Astrocyte (in vitro differentiated cells and primary cell): Measurements from ENCODE around the gene IFT172. TPM values are rescaled to one million over a fixed set of nuclear protein-coding genes. Genes with fewer than 3 reads are reported as not detected.

ENCODE experiments used
- DNase-seq: peaks from one replicate; pipeline ENCODE4 v3.0.0-alpha.2; 2010; ENCODE audit warnings: low read depth
- FAIRE-seq: peaks from 2 replicates; lab custom pipeline; 2011; peaks lifted over from hg19 to GRCh38; lab: Jason Lieb, UNC
- H2AFZ ChIP-seq: 2 replicates; pipeline ENCODE4 v1.6.0; 2012; ENCODE audit warnings: low read depth, low read length, inconsistent platforms
- H3K27ac ChIP-seq: 2 replicates; pipeline ENCODE4 v1.5.1; 2011; ENCODE audit warnings: low read depth, low read length, inconsistent platforms
- H3K27me3 ChIP-seq: 2 replicates; pipeline ENCODE4 v1.6.0; 2011; ENCODE audit warnings: low read length, inconsistent platforms; ENCODE audit not compliant: insufficient read depth
- H3K36me3 ChIP-seq: 2 replicates; pipeline ENCODE4 v1.5.1; 2011; ENCODE audit warnings: low read length, inconsistent platforms; ENCODE audit not compliant: insufficient read depth
- H3K4me1 ChIP-seq: 2 replicates; pipeline ENCODE4 v1.5.1; 2011; ENCODE audit warnings: low read length, inconsistent platforms; ENCODE audit not compliant: insufficient read depth
- H3K4me2 ChIP-seq: 2 replicates; pipeline ENCODE4 v1.6.0; 2012; ENCODE audit warnings: low read length, inconsistent platforms
- H3K4me3 ChIP-seq: 2 replicates; pipeline ENCODE4 v1.5.1; 2011; ENCODE audit warnings: low read depth, mild to moderate bottlenecking, low read length, inconsistent platforms; ENCODE audit not compliant: insufficient read depth
- H3K79me2 ChIP-seq: 2 replicates; pipeline ENCODE4 v1.6.0; 2012; ENCODE audit warnings: mild to moderate bottlenecking, low read length, inconsistent platforms; ENCODE audit not compliant: insufficient read depth
- H3K9ac ChIP-seq: 2 replicates; pipeline ENCODE4 v1.6.0; 2012; ENCODE audit warnings: mild to moderate bottlenecking, low read length, inconsistent platforms
- H3K9me3 ChIP-seq: 2 replicates; pipeline ENCODE4 v1.5.1; 2012; ENCODE audit warnings: low read depth, mild to moderate bottlenecking, low read length, inconsistent platforms; ENCODE audit not compliant: insufficient read depth
- H4K20me1 ChIP-seq: 2 replicates; pipeline ENCODE4 v1.6.0; 2012; ENCODE audit warnings: low read length, inconsistent platforms; ENCODE audit not compliant: insufficient read depth
- H3K27ac Mint-ChIP-seq: one replicate; pipeline ENCODE4 v1.8.0; 2021; ENCODE audit warnings: mild to moderate bottlenecking, mixed read lengths; ENCODE audit not compliant: unreplicated experiment
- H3K27me3 Mint-ChIP-seq: one replicate; pipeline ENCODE4 v1.8.0; 2021; ENCODE audit warnings: low read depth, mixed read lengths; ENCODE audit not compliant: unreplicated experiment
- H3K36me3 Mint-ChIP-seq: one replicate; pipeline ENCODE4 v1.8.0; 2021; ENCODE audit warnings: low read depth, mixed read lengths; ENCODE audit not compliant: unreplicated experiment
- H3K4me1 Mint-ChIP-seq: one replicate; pipeline ENCODE4 v1.8.0; 2021; ENCODE audit warnings: low read depth, mixed read lengths; ENCODE audit not compliant: unreplicated experiment
- H3K4me3 Mint-ChIP-seq: one replicate; pipeline ENCODE4 v1.8.0; 2021; ENCODE audit warnings: mild to moderate bottlenecking, moderate library complexity, mixed read lengths; ENCODE audit not compliant: unreplicated experiment
- H3K9me3 Mint-ChIP-seq: one replicate; pipeline ENCODE4 v1.8.0; 2021; ENCODE audit warnings: mild to moderate bottlenecking, mixed read lengths; ENCODE audit not compliant: unreplicated experiment
- EZH2 ChIP-seq: IDR thresholded peaks from 2 replicates; pipeline ENCODE4 v1.6.1; 2012; ENCODE audit warnings: mild to moderate bottlenecking, low read length, inconsistent platforms; ENCODE audit not compliant: insufficient read depth
- total RNA-seq: library from RNA; stranded (reverse); gene quantifications from 2 replicates; pipeline ENCODE4 v1.2.1, GENCODE V29; 2021
- TF ChIP-seq, protein P1 (sequence below): IDR thresholded peaks from 2 replicates; pipeline ENCODE4 v1.5.1; 2011; ENCODE audit warnings: low read depth, mild to moderate bottlenecking, inconsistent platforms, low read length, moderate library complexity; ENCODE audit not compliant: insufficient read depth

The IFT172 gene
- total RNA-seq, 1 donor from 2014 or later, result 15.4 TPM

- TF ChIP-seq, protein P1, sequence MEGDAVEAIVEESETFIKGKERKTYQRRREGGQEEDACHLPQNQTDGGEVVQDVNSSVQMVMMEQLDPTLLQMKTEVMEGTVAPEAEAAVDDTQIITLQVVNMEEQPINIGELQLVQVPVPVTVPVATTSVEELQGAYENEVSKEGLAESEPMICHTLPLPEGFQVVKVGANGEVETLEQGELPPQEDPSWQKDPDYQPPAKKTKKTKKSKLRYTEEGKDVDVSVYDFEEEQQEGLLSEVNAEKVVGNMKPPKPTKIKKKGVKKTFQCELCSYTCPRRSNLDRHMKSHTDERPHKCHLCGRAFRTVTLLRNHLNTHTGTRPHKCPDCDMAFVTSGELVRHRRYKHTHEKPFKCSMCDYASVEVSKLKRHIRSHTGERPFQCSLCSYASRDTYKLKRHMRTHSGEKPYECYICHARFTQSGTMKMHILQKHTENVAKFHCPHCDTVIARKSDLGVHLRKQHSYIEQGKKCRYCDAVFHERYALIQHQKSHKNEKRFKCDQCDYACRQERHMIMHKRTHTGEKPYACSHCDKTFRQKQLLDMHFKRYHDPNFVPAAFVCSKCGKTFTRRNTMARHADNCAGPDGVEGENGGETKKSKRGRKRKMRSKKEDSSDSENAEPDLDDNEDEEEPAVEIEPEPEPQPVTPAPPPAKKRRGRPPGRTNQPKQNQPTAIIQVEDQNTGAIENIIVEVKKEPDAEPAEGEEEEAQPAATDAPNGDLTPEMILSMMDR, result no peak
- peak within 1 kb of the TSS; percentile 95 for H3K4me3 ChIP-seq
- H3K4me1 Mint-ChIP-seq, result peaks cover 12% of the 10 kb centered on the region
- H3K27ac Mint-ChIP-seq, result peak within 1 kb of the TSS; percentile 82
- peaks cover 2% of the 10 kb centered on the region for H3K36me3 Mint-ChIP-seq
- H3K9me3 ChIP-seq, result no peaks in the 10 kb centered on the region
- peak; percentile 76 for DNase-seq
- H3K27ac ChIP-seq, result peak within 1 kb of the TSS; percentile 80
- H3K4me3 Mint-ChIP-seq, result peak within 1 kb of the TSS; percentile 93
- H3K9me3 Mint-ChIP-seq, result peaks cover 2% of the 10 kb centered on the region
- FAIRE-seq, result no peak
- no peaks in the 10 kb centered on the region for H3K27me3 ChIP-seq
- H3K4me1 ChIP-seq, result peaks cover 13% of the 10 kb centered on the region
- H3K79me2 ChIP-seq, result peaks cover 50% of the 10 kb centered on the region
- H3K36me3 ChIP-seq, result no peaks in the 10 kb centered on the region
- H3K4me2 ChIP-seq, result peak within 1 kb of the TSS; percentile 97
- H4K20me1 ChIP-seq, result peaks cover 31% of the 10 kb centered on the region
- peak within 1 kb of the TSS; percentile 97 for H2AFZ ChIP-seq
- no peaks in the 10 kb centered on the region for H3K27me3 Mint-ChIP-seq
- peak within 1 kb of the TSS; percentile 96 for H3K9ac ChIP-seq
These were observed 80.0 kb downstream of the IFT172 start, which contains the start of gene PPM1G for GRCh38 chr2:27409321-27410073. TSS of gene PPM1G (minus strand) at chr2:27409591. CDS start at chr2:27409422, 169 bp downstream.

DNA sequence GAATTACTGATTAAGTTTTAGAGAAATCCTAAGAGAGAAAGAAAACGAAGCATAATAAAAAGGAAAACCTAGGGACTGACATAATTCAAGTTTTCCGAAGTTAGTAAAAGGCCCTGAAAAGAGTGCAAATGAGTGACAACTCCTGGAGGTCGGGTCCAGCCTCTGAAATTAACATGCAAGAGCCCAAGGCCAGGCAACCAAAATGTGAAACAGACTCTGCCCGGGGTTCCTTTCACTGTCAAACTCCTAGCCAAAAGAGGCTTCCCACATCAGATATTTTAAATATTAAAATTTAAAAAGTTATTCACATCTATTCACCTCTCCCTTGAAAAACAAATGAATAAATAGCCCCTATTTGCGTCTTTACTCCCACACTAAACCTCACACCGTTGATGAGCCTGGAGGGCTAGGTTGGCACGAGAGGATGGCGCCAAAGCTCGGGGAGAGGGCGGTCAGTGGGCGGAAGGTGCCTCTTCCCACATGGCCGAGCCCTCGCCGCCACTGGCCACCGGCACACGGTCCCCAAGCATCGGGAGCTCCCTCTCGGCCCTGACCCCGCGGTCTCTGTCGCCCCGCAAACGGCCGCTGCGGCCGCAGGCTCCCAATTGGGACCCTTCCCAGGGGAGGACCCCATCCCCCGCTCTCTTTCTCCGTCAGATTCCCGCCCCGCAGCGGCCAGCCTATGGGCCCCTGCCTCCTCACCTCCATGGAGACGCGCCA is 80.8 kb downstream of the IFT172 start:
- H3K4me3 Mint-ChIP-seq, result peak overlapping the region; percentile 93
- H3K27me3 Mint-ChIP-seq, result no peaks in the 10 kb centered on the region
- Histone ChIP-seq H3K79me2 (peaks cover 57% of the 10 kb centered on the region), H3K27me3 (no peaks in the 10 kb centered on the region), H3K27ac (peak overlapping the region; percentile 80), H3K4me3 (peak overlapping the region; percentile 95), H3K9ac (peak overlapping the region; percentile 96), H3K36me3 (no peaks in the 10 kb centered on the region), H3K9me3 (no peaks in the 10 kb centered on the region), H3K4me2 (peak overlapping the region; percentile 97), H3K4me1 (peaks cover 13% of the 10 kb centered on the region), H4K20me1 (peaks cover 31% of the 10 kb centered on the region), H2AFZ (peak overlapping the region; percentile 97)
- TF ChIP-seq, protein P1, result no peak
- TF ChIP-seq EZH2, result no peak
- H3K4me1 Mint-ChIP-seq, result peaks cover 12% of the 10 kb centered on the region
- FAIRE-seq (no peak), DNase-seq (no peak)
- H3K36me3 Mint-ChIP-seq, result peaks cover 2% of the 10 kb centered on the region
- H3K9me3 Mint-ChIP-seq, result peaks cover 2% of the 10 kb centered on the region
- H3K27ac Mint-ChIP-seq, result peak overlapping the region; percentile 82
